IMR-90 (cell line): Measurements from ENCODE around the gene DYRK1A. TPM values are rescaled to one million over a fixed set of nuclear protein-coding genes. Genes with fewer than 3 reads are reported as not detected.

Experiments
- ATAC-seq: fragments of 200-7000 bp; cut with Tn5 transposase; 2 replicates; pipeline ENCODE4 v1.9.1; 2020; ENCODE audit warnings: low read depth, mild to moderate bottlenecking, moderate library complexity
- BruUV-seq: library from RNA; stranded (reverse); fragments of 400-500 nt; replicated peaks from 2 replicates; lab custom pipeline; 2021; lab: Mats Ljungman, UMichigan
- CTCF ChIA-PET: fragments of 300-600 bp; formaldehyde crosslinking; extraction: SDS; loops from one replicate; lab custom pipeline; 2021; ENCODE audit warnings: antibody characterized with exemption; lab: Yijun Ruan, JAX
- POLR2A ChIA-PET: fragments of 300-600 bp; sonication (Branson Sonifier 250); formaldehyde crosslinking; loops from one replicate; lab custom pipeline; 2022; ENCODE audit warnings: antibody characterized with exemption; ENCODE audit not compliant: unreplicated experiment; lab: Charles Lee
- DNase-seq: peaks from one replicate; pipeline ENCODE4 v3.0.0; 2013
- H2AFZ ChIP-seq: replicated peaks from 2 replicates; pipeline ENCODE3; 2013; ENCODE audit warnings: low read length, mild to moderate bottlenecking; ENCODE audit not compliant: poor library complexity
- H2AK5ac ChIP-seq: 2 replicates; pipeline ENCODE4 v1.6.1; 2013; ENCODE audit warnings: low read depth, low read length, inconsistent platforms
- H2AK9ac ChIP-seq: replicated peaks from 2 replicates; pipeline ENCODE3; 2013; ENCODE audit warnings: mild to moderate bottlenecking, low read depth, low read length, moderate library complexity; ENCODE audit not compliant: poor library complexity
- H2BK120ac ChIP-seq: 2 replicates; pipeline ENCODE4 v1.6.1; 2013; ENCODE audit warnings: low read depth, low read length, inconsistent platforms
- H2BK15ac ChIP-seq: 3 replicates; pipeline ENCODE4 v1.6.1; 2013; ENCODE audit warnings: low read depth, low read length, inconsistent platforms
- H2BK20ac ChIP-seq: 2 replicates; pipeline ENCODE4 v1.6.1; 2013; ENCODE audit warnings: low read depth, mild to moderate bottlenecking, inconsistent platforms, low read length, moderate library complexity
- H2BK5ac ChIP-seq: 2 replicates; pipeline ENCODE4 v1.6.1; 2013; ENCODE audit warnings: mild to moderate bottlenecking, low read depth, low read length, inconsistent platforms; ENCODE audit not compliant: poor library complexity, severe bottlenecking
- H3K14ac ChIP-seq: replicated peaks from 2 replicates; pipeline ENCODE4 v1.6.1; 2013; ENCODE audit warnings: low read depth, low read length, inconsistent platforms
- H3K18ac ChIP-seq: 2 replicates; pipeline ENCODE4 v1.6.1; 2013; ENCODE audit warnings: low read depth, low read length, control low read depth
- H3K23ac ChIP-seq: 2 replicates; pipeline ENCODE4 v1.6.1; 2013; ENCODE audit warnings: low read depth, low read length, inconsistent platforms
- H3K27ac ChIP-seq: 2 replicates; pipeline ENCODE4 v1.5.1; 2013; ENCODE audit warnings: mild to moderate bottlenecking, control low read depth, low read length; ENCODE audit not compliant: insufficient read depth
- H3K27me3 ChIP-seq: 2 replicates; pipeline ENCODE4 v1.6.1; 2013; ENCODE audit warnings: low read length; ENCODE audit not compliant: control insufficient read depth, insufficient read depth
- H3K36me3 ChIP-seq: 2 replicates; pipeline ENCODE4 v1.6.1; 2013; ENCODE audit warnings: low read length, mixed read lengths; ENCODE audit not compliant: control insufficient read depth, insufficient read depth
- H3K4ac ChIP-seq: 2 replicates; pipeline ENCODE4 v1.6.1; 2013; ENCODE audit warnings: low read depth, low read length, inconsistent platforms
- H3K4me1 ChIP-seq: 2 replicates; pipeline ENCODE4 v1.6.1; 2013; ENCODE audit warnings: low read length, mixed read lengths; ENCODE audit not compliant: control insufficient read depth, insufficient read depth
- H3K4me2 ChIP-seq: 2 replicates; pipeline ENCODE4 v1.6.1; 2013; ENCODE audit warnings: low read depth, mild to moderate bottlenecking, control low read depth, low read length, moderate library complexity
- H3K4me3 ChIP-seq: 2 replicates; pipeline ENCODE4 v1.5.1; 2013; ENCODE audit warnings: low read depth, mild to moderate bottlenecking, control low read depth, low read length, moderate library complexity; ENCODE audit not compliant: insufficient read depth
- H3K56ac ChIP-seq: 2 replicates; pipeline ENCODE4 v1.6.1; 2013; ENCODE audit warnings: low read length, inconsistent platforms; ENCODE audit not compliant: insufficient read depth; ENCODE audit errors: extremely low read depth
- H3K79me1 ChIP-seq, 2 experiments: 2 replicates each; pipeline ENCODE4 v1.6.1; 2013; ENCODE audit warnings: low read length in 2 of 2, inconsistent platforms in 1 of 2, low read depth in 1 of 2
- H3K9ac ChIP-seq: 2 replicates; pipeline ENCODE4 v1.6.1; 2013; ENCODE audit warnings: low read depth, low read length, control low read depth
- H3K9me1 ChIP-seq: 2 replicates; pipeline ENCODE4 v1.6.1; 2013; ENCODE audit warnings: low read length, inconsistent platforms; ENCODE audit not compliant: insufficient read depth
- H3K9me3 ChIP-seq: 2 replicates; pipeline ENCODE4 v1.6.1; 2013; ENCODE audit warnings: low read length; ENCODE audit not compliant: control insufficient read depth, insufficient read depth
- H4K20me1 ChIP-seq: 2 replicates; pipeline ENCODE4 v1.6.1; 2013; ENCODE audit warnings: low read length, inconsistent platforms; ENCODE audit not compliant: insufficient read depth
- H4K5ac ChIP-seq: 2 replicates; pipeline ENCODE4 v1.6.1; 2013; ENCODE audit warnings: mild to moderate bottlenecking, low read depth, low read length, control low read depth
- H4K8ac ChIP-seq, 2 experiments: 2 replicates each; pipeline ENCODE4 v1.6.1; 2013; ENCODE audit warnings: low read depth in 2 of 2, low read length in 2 of 2, control low read depth in 1 of 2, inconsistent platforms in 1 of 2
- H4K91ac ChIP-seq: 2 replicates; pipeline ENCODE4 v1.6.1; 2013; ENCODE audit warnings: low read depth, low read length, inconsistent platforms; ENCODE audit not compliant: insufficient read depth
- BHLHE40 ChIP-seq: fragments of 150-350 bp; IDR thresholded peaks from 2 replicates; pipeline ENCODE4 v1.6.1; 2016; ENCODE audit warnings: mild to moderate bottlenecking, low read depth, low read length
- CEBPB ChIP-seq: IDR thresholded peaks from 2 replicates; pipeline ENCODE4 v1.6.1; 2012; ENCODE audit warnings: low read depth, low read length, improper control_type of control experiment
- CHD1 ChIP-seq: IDR thresholded peaks from 2 replicates; pipeline ENCODE4 v1.6.1; 2012; ENCODE audit warnings: low read depth, low read length, improper control_type of control experiment
- CTCF ChIP-seq: conservative IDR thresholded peaks from 2 replicates; pipeline ENCODE4 v1.5.1; 2012; ENCODE audit warnings: mild to moderate bottlenecking, low read depth, low read length, improper control_type of control experiment
- ELK1 ChIP-seq: fragments of 150-350 bp; IDR thresholded peaks from 2 replicates; pipeline ENCODE4 v1.6.1; 2016; ENCODE audit warnings: low read depth, mild to moderate bottlenecking, low read length, moderate library complexity, borderline replicate concordance
- FOS ChIP-seq: fragments of 150-350 bp; IDR thresholded peaks from 2 replicates; pipeline ENCODE4 v1.6.1; 2016; ENCODE audit warnings: low read depth, low read length
- MAFK ChIP-seq: IDR thresholded peaks from 2 replicates; pipeline ENCODE4 v1.6.1; 2012; ENCODE audit warnings: low read depth, low read length, improper control_type of control experiment
- MAZ ChIP-seq: IDR thresholded peaks from 2 replicates; pipeline ENCODE4 v1.6.1; 2012; ENCODE audit warnings: low read depth, mild to moderate bottlenecking, low read length, improper control_type of control experiment, moderate library complexity, borderline replicate concordance
- MXI1 ChIP-seq: IDR thresholded peaks from 2 replicates; pipeline ENCODE4 v1.6.1; 2012; ENCODE audit warnings: low read depth, mild to moderate bottlenecking, low read length, moderate library complexity, borderline replicate concordance
- NFE2L2 ChIP-seq: fragments of 150-350 bp; IDR thresholded peaks from 2 replicates; pipeline ENCODE4 v1.6.1; 2016; ENCODE audit warnings: low read depth, mild to moderate bottlenecking, low read length
- POLR2A ChIP-seq: IDR thresholded peaks from 2 replicates; pipeline ENCODE4 v1.6.1; 2012; ENCODE audit warnings: mild to moderate bottlenecking, low read depth, low read length
- RAD21 ChIP-seq: IDR thresholded peaks from 2 replicates; pipeline ENCODE4 v1.6.1; 2012; ENCODE audit warnings: low read length, improper control_type of control experiment
- RCOR1 ChIP-seq: IDR thresholded peaks from 2 replicates; pipeline ENCODE4 v1.6.1; 2012; ENCODE audit warnings: mild to moderate bottlenecking, low read length, improper control_type of control experiment; ENCODE audit not compliant: insufficient replicate concordance
- RFX5 ChIP-seq: IDR thresholded peaks from 2 replicates; pipeline ENCODE4 v1.8.0; 2012; ENCODE audit warnings: low read depth, mild to moderate bottlenecking, low read length, moderate library complexity
- SMC3 ChIP-seq: fragments of 150-350 bp; IDR thresholded peaks from 2 replicates; pipeline ENCODE4 v1.6.1; 2016; ENCODE audit warnings: low read depth, mild to moderate bottlenecking, antibody characterized with exemption, low read length, moderate library complexity
- USF2 ChIP-seq: fragments of 150-350 bp; IDR thresholded peaks from 2 replicates; pipeline ENCODE4 v1.6.1; 2017; ENCODE audit warnings: mild to moderate bottlenecking, antibody characterized with exemption, low read length, low read depth
- WGBS, 2 experiments: methylation state at CpG; one replicate each; pipeline versions ENCODE4 v1.1.5 to v1.1.7; 2013; ENCODE audit warnings: missing lambda C conversion rate in 2 of 2; ENCODE audit not compliant: insufficient read length in 1 of 2; ENCODE audit errors: extremely low coverage in 2 of 2; 5-methylcytosine and 5-hydroxymethylcytosine counted together
- dilution Hi-C: fragments of 300-500 bp; cut with HindIII; formaldehyde crosslinking; loops from one replicate; pipeline ENCODE4 v1.14.3; 2018; ENCODE audit warnings: low sequenced_read_pairs; ENCODE audit not compliant: unreplicated experiment
- in situ Hi-C: fragments of 300-500 bp; cut with MboI; formaldehyde crosslinking; loops from 3 replicates; pipeline ENCODE4 v1.14.3; 2019; ENCODE audit warnings: low sequenced_read_pairs, inconsistent platforms, mixed read lengths
- intact Hi-C: fragments of 100-400 bp; cut with micrococcal nuclease; formaldehyde crosslinking; loops from 2 replicates; pipeline ENCODE4 v1.10.0; 2022
- polyA plus RNA-seq, 3 experiments: library from polyadenylated mRNA; depleted of rRNA; stranded (reverse); fragments of >200 nt; gene quantifications; 2 replicates each; pipeline ENCODE4 v1.2.3, GENCODE V29; 2012; ENCODE audit warnings: low replicate concordance in 1 of 3
- total RNA-seq: library from RNA; depleted of rRNA; stranded (reverse); fragments of >200 nt; gene quantifications from 2 replicates; pipeline ENCODE4 v1.2.3, GENCODE V29; 2012

Gene DYRK1A
- total and polyA plus RNA-seq, 2 of the 4 experiments (the other 2 are of a cell fraction), result 18.6 to 50.5 TPM

GRCh38 chr21:37339552-37339939 lies 27.0 kb upstream of the DYRK1A start:
- H3K9ac ChIP-seq, result no peak overlapping the region
- no peak overlapping the region for H3K4me3 ChIP-seq
- H2BK120ac ChIP-seq, result peak overlapping the region; percentile 66; the same call in 1 of the 2 replicates
- no peak for DNase-seq
- no TSS peak for BruUV-seq
- POLR2A ChIA-PET, result interaction anchor here (0.7 kb wide), 2 partner anchors 32 to 1444 kb away, joined by 7 to 9 read pairs; no protein-coding TSS in a partner anchor
- H3K4me1 ChIP-seq, result peaks cover 5% of the 10 kb centered on the region
- H3K27ac ChIP-seq, result peak overlapping the region; percentile 76; the same call in 1 of the 2 replicates
- H3K4ac ChIP-seq, result peak overlapping the region; percentile 76; the same call in 1 of the 2 replicates
- H2BK20ac ChIP-seq, result peak overlapping the region; percentile 74
- H3K18ac ChIP-seq, result peak overlapping the region; percentile 34; the same call in 1 of the 2 replicates
- no peak overlapping the region for H2BK15ac ChIP-seq
- TF ChIP-seq ELK1 (no peak), SMC3 (no peak), CTCF (no peak), USF2 (no peak), FOS (no peak), RFX5 (no peak), MXI1 (no peak), CHD1 (no peak), RAD21 (no peak), RCOR1 (no peak), CEBPB (no peak), BHLHE40 (no peak), NFE2L2 (no peak), MAFK (no peak), POLR2A (no peak), MAZ (no peak)
- H4K5ac ChIP-seq, result no peak overlapping the region; the same call in 1 of the 2 replicates
- ATAC-seq, result no peak
- peaks cover 4% of the 10 kb centered on the region; the same call in 1 of the 2 replicates for H3K9me1 ChIP-seq
- peak overlapping the region in 1 of 2 experiments; percentile 36; a peak in 1 of 4 replicates for H4K8ac ChIP-seq
- H4K20me1 ChIP-seq, result no peaks in the 10 kb centered on the region
- H3K36me3 ChIP-seq, result no peaks in the 10 kb centered on the region
- WGBS, 2 experiments, result no CpG with 5 or more reads among the region's 1 CpG
- H2AK5ac ChIP-seq, result no peak overlapping the region
- H3K9me3 ChIP-seq, result no peaks in the 10 kb centered on the region
- CTCF ChIA-PET, result interaction anchor here (0.6 kb wide), 1 partner anchor 21 kb away, joined by 3 read pairs; no protein-coding TSS in a partner anchor
- H3K14ac ChIP-seq, result peak overlapping the region; percentile 63; the same call in 1 of the 2 replicates
- peak overlapping the region; percentile 92 for H2BK5ac ChIP-seq
- in situ Hi-C loops, result no loop called here
- H3K4me2 ChIP-seq, result peak overlapping the region; percentile 19; the same call in 1 of the 2 replicates
- H3K27me3 ChIP-seq, result no peaks in the 10 kb centered on the region
- no peaks in the 10 kb centered on the region for H3K79me1 ChIP-seq
- intact Hi-C loops, result no loop called here
- H2AFZ ChIP-seq, result no peak overlapping the region
- H4K91ac ChIP-seq, result no peak overlapping the region
- dilution Hi-C loops, result no loop called here
- no peak overlapping the region for H2AK9ac ChIP-seq
- H3K23ac ChIP-seq, result peak overlapping the region; percentile 78; the same call in 1 of the 2 replicates
- no peak overlapping the region for H3K56ac ChIP-seq
